ENCODE results near the gene F2RL1. TPM values are rescaled to one million over a fixed set of nuclear protein-coding genes. Genes with fewer than 3 reads are reported as not detected.
A peak's percentile ranks its signal among the peaks of the same experiment; 100 is the strongest.

F2RL1 gene
- total and polyA plus RNA-seq, 2 of the 13 experiments (the other 11 are each of a cell fraction or from before 2014, with no cell fraction given), result 9.9 to 23.0 TPM

DNA sequence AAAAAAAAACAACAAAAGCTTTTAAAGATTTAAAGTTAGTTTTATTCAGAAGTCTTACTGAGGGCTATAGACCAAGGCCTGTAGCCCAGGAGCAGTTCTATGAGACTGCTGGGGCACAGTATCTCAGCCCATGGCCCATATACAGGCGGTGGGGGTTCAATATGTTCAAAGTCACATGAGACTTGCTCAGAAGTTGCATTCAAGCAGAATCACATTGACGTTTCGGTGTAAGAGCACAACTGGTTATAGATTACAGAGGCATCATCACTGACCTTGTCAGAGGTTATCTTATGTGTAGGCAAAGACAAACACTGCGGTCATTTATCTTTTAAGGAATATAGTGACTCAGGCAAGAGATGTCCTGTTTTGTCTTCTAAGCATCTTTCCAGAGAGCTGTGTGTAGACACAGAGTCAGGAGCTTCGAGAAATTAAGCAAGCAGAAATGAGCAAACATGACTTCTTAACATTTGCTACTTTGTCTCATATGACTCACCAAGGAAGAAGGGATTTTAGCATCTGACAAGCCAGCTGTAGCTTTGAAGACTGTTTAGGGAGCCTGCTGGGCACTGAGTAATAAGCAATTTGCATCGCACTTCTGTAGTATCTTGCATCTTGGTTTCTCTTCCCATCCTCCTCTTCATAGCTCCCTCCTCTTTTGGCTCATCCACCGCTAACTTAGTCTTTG lies 12.9 kb upstream of the F2RL1 start (continued):
- TF ChIP-seq, protein P1, sequence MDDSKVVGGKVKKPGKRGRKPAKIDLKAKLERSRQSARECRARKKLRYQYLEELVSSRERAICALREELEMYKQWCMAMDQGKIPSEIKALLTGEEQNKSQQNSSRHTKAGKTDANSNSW (CRISPR knock-in tag; IDR thresholded peaks at IDR 0.05; ENCODE audit: borderline replicate concordance), result no peak
- TF ChIP-seq KLF12 (CRISPR knock-in tag; IDR thresholded peaks at IDR 0.05; ENCODE audit: borderline replicate concordance), result no peak
- TF ChIP-seq DNMT1 (CRISPR knock-in tag; IDR thresholded peaks at IDR 0.05), result no peak
- TF ChIP-seq SALL2 (CRISPR knock-in tag; IDR thresholded peaks at IDR 0.05), result no peak
- TF ChIP-seq PHF8 (CRISPR knock-in tag; IDR thresholded peaks at IDR 0.05), result no peak
- TF ChIP-seq ZFP90 (CRISPR knock-in tag; IDR thresholded peaks at IDR 0.05; ENCODE audit: borderline replicate concordance), result no peak
- TF ChIP-seq, protein P2, sequence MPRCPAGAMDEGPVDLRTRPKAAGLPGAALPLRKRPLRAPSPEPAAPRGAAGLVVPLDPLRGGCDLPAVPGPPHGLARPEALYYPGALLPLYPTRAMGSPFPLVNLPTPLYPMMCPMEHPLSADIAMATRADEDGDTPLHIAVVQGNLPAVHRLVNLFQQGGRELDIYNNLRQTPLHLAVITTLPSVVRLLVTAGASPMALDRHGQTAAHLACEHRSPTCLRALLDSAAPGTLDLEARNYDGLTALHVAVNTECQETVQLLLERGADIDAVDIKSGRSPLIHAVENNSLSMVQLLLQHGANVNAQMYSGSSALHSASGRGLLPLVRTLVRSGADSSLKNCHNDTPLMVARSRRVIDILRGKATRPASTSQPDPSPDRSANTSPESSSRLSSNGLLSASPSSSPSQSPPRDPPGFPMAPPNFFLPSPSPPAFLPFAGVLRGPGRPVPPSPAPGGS (CRISPR knock-in tag; IDR thresholded peaks at IDR 0.05), result no peak
- TF ChIP-seq, protein P3, sequence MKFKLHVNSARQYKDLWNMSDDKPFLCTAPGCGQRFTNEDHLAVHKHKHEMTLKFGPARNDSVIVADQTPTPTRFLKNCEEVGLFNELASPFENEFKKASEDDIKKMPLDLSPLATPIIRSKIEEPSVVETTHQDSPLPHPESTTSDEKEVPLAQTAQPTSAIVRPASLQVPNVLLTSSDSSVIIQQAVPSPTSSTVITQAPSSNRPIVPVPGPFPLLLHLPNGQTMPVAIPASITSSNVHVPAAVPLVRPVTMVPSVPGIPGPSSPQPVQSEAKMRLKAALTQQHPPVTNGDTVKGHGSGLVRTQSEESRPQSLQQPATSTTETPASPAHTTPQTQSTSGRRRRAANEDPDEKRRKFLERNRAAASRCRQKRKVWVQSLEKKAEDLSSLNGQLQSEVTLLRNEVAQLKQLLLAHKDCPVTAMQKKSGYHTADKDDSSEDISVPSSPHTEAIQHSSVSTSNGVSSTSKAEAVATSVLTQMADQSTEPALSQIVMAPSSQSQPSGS (CRISPR knock-in tag; IDR thresholded peaks at IDR 0.05), result no peak
- TF ChIP-seq, protein P4, sequence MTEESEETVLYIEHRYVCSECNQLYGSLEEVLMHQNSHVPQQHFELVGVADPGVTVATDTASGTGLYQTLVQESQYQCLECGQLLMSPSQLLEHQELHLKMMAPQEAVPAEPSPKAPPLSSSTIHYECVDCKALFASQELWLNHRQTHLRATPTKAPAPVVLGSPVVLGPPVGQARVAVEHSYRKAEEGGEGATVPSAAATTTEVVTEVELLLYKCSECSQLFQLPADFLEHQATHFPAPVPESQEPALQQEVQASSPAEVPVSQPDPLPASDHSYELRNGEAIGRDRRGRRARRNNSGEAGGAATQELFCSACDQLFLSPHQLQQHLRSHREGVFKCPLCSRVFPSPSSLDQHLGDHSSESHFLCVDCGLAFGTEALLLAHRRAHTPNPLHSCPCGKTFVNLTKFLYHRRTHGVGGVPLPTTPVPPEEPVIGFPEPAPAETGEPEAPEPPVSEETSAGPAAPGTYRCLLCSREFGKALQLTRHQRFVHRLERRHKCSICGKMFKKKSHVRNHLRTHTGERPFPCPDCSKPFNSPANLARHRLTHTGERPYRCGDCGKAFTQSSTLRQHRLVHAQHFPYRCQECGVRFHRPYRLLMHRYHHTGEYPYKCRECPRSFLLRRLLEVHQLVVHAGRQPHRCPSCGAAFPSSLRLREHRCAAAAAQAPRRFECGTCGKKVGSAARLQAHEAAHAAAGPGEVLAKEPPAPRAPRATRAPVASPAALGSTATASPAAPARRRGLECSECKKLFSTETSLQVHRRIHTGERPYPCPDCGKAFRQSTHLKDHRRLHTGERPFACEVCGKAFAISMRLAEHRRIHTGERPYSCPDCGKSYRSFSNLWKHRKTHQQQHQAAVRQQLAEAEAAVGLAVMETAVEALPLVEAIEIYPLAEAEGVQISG (CRISPR knock-in tag; IDR thresholded peaks at IDR 0.05), result no peak
- no peak for TF ChIP-seq ARNTL (CRISPR knock-in tag; IDR thresholded peaks at IDR 0.05)
- TF ChIP-seq ZNF672 (CRISPR knock-in tag; IDR thresholded peaks at IDR 0.05), result no peak
- no peak for TF ChIP-seq ZNF468 (CRISPR knock-in tag; IDR thresholded peaks at IDR 0.05)
- TF ChIP-seq, protein P5, sequence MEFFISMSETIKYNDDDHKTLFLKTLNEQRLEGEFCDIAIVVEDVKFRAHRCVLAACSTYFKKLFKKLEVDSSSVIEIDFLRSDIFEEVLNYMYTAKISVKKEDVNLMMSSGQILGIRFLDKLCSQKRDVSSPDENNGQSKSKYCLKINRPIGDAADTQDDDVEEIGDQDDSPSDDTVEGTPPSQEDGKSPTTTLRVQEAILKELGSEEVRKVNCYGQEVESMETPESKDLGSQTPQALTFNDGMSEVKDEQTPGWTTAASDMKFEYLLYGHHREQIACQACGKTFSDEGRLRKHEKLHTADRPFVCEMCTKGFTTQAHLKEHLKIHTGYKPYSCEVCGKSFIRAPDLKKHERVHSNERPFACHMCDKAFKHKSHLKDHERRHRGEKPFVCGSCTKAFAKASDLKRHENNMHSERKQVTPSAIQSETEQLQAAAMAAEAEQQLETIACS (CRISPR knock-in tag; IDR thresholded peaks at IDR 0.05), result no peak
- no peak for TF ChIP-seq ZC3H4 (CRISPR knock-in tag; IDR thresholded peaks at IDR 0.05; ENCODE audit: borderline replicate concordance)
- TF ChIP-seq ARNT2 (CRISPR knock-in tag; IDR thresholded peaks at IDR 0.05; ENCODE audit: low read depth), result no peak
- TF ChIP-seq ZNF296 (CRISPR knock-in tag; conservative IDR thresholded peaks at IDR 0.05), result no peak
- TF ChIP-seq ZNF253 (CRISPR knock-in tag; IDR thresholded peaks at IDR 0.05; ENCODE audit: borderline replicate concordance), result no peak
- TF ChIP-seq, protein P6, sequence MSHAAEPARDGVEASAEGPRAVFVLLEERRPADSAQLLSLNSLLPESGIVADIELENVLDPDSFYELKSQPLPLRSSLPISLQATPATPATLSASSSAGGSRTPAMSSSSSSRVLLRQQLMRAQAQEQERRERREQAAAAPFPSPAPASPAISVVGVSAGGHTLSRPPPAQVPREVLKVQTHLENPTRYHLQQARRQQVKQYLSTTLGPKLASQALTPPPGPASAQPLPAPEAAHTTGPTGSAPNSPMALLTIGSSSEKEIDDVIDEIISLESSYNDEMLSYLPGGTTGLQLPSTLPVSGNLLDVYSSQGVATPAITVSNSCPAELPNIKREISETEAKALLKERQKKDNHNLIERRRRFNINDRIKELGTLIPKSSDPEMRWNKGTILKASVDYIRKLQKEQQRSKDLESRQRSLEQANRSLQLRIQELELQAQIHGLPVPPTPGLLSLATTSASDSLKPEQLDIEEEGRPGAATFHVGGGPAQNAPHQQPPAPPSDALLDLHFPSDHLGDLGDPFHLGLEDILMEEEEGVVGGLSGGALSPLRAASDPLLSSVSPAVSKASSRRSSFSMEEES (CRISPR knock-in tag; IDR thresholded peaks at IDR 0.05), result peak; percentile 74
- TF ChIP-seq, protein P7, sequence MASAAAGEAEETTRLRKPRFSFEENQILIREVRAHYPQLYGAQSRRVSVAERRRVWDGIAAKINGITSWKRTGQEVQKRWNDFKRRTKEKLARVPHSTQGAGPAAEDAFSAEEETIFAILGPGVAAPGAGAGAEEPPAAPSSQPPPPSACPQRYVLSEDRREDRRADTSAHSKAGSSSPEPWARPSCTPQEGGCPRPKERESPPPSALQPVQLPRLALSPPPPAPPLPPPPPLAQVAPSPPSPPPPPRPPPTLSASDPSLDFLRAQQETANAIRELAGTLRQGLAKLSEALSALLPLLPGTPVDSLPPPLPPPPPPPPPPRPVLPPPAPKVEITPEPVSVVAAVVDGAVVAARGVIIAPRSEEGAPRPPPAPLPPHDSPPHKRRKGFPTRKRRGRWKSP (CRISPR knock-in tag; IDR thresholded peaks at IDR 0.05), result no peak

Measured in HepG2 (cell line).